Pancreas (tissue), 10 donors: ENCODE results near the gene PMM1. TPM values are rescaled to one million over a fixed set of nuclear protein-coding genes. Genes with fewer than 3 reads are reported as not detected.

Experiments
- ATAC-seq, 4 donors: fragments of 200-7000 bp; cut with Tn5 transposase; one replicate each; pipeline versions ENCODE4 v1.8.0 to v1.9.1; 2020; ENCODE audit warnings: mild to moderate bottlenecking in 4 of 4, moderate library complexity in 4 of 4
- DNase-seq, 6 donors: peaks; one replicate each; pipeline ENCODE4 v3.0.0-alpha.2; 2020
- FAIRE-seq: peaks from 2 replicates; lab custom pipeline; 2012; peaks lifted over from hg19 to GRCh38; lab: Jason Lieb, UNC
- H3K27ac ChIP-seq, 4 donors: fragments of 200-600 bp; sonication (generic); 1 replicate in 3 of 4; 2 replicates in 1 of 4; pipeline versions ENCODE4 v1.5.0 to v1.8.0; 2020
- H3K27me3 ChIP-seq, 4 donors: fragments of 200-600 bp; one replicate each; pipeline ENCODE4 v1.8.0; 2021
- H3K36me3 ChIP-seq, 3 donors: fragments of 200-600 bp; sonication (generic) in 1 of 3; one replicate each; pipeline versions ENCODE4 v1.5.0 to v1.8.0; 2020 to 2021
- H3K4me1 ChIP-seq, 3 donors: fragments of 200-600 bp; one replicate each; pipeline ENCODE4 v1.8.0; 2021
- H3K4me3 ChIP-seq, 4 donors: fragments of 200-600 bp; sonication (generic) in 2 of 4; one replicate each; pipeline versions ENCODE4 v1.5.0 to v1.8.0; 2020 to 2021
- H3K9me3 ChIP-seq, 4 donors: fragments of 200-600 bp; one replicate each; pipeline ENCODE4 v1.8.0; 2021
- WGBS, 2 donors: extraction: QIAGEN DNeasy Blood & Tissue Kit; methylation state at CpG; one replicate each; pipeline ENCODE4 v1.1.7; 2013; 5-methylcytosine and 5-hydroxymethylcytosine counted together
- intact Hi-C, 3 donors: fragments of 100-400 bp; cut with DNase I; formaldehyde crosslinking; loops; one replicate each; pipeline versions ENCODE4 v1.11.1 to v1.14.2; 2022
- polyA plus RNA-seq, 2 donors: library from polyadenylated mRNA; stranded (reverse); fragments of 200-250 nt; gene quantifications; one replicate each; pipeline ENCODE4 v1.2.3, GENCODE V29; 2013
- total RNA-seq, 6 donors: library from RNA; stranded (reverse); fragmentation: NEBNext Ultra II Directional in 4 of 6; extraction: Animal tissue kit (Norgen Biotek cat#: 25700) in 4 of 6; gene quantifications; one replicate each; pipeline versions ENCODE4 v1.2.1 to v1.2.4, GENCODE V29; 2021 to 2023
- TF ChIP-seq, protein P1 (sequence below), 4 donors: fragments of 200-600 bp; sonication (generic) in 3 of 4; IDR thresholded peaks; one replicate each; pipeline versions ENCODE4 v1.5.0 to v1.8.0; 2021; ENCODE audit warnings: antibody characterized with exemption in 4 of 4
- donor health status: healthy with polysubstance abuse.
- donor health status: DM: no; HTN: no; CAD: no; lungs with moderate emphysema.
- donor health status: DM: no; HTN: no; CAD: no.
- donor health status: control.
- donor health status: control.
- donor health status: Bipolar disorder and iron deficiency.
- donor health status: DM: yes; HTN: yes; CAD: no.
- donor health status: DM: no; HTN: no; CAD: no.
- donor health status: DM: no; HTN: no; CAD: no.
- donor health status: DM: yes; HTN: yes; CAD: no.

Gene PMM1
- total and polyA plus RNA-seq, 8 donors, result 10.3 to 69.2 (median 23.0) TPM

DNA sequence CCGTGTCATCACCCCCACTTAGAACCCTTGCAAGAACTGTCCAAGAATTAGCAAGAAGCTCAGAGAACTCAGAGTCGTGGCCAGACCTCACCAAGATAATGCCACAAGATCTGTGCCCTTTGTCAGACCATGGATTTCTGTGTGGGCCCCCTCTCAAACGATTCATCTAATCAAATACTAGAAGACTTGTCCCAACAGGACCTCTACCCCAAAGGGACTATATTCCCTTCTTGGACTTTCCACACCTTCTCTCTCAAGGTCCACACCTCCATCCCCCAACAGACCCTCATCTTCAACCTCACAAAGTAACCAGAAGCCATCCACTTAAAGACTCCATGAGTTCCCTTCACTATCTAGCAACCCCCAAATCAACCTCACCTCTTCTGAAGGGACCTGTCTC lies 48.2 kb downstream of the PMM1 start:
- Histone ChIP-seq H3K36me3 (no peaks in the 10 kb centered on the region), H3K4me1 (peaks cover 12 to 16% (median 15%) of the 10 kb centered on the region in 3 donors), H3K27me3 (no peaks in the 10 kb centered on the region), H3K4me3 (no peak overlapping the region), H3K9me3 (no peaks in the 10 kb centered on the region), H3K27ac (no peak overlapping the region)
- intact Hi-C loops, result loop anchor here in 1 of 3 donors (10.0 kb wide), 1 partner anchor 63 kb away; no protein-coding TSS in a partner anchor
- WGBS, 2 donors, result 34 to 35% methylated on average over 3 of the region's 3 CpGs
- FAIRE-seq, result no peak
- ATAC-seq, result no peak
- TF ChIP-seq, protein P1, sequence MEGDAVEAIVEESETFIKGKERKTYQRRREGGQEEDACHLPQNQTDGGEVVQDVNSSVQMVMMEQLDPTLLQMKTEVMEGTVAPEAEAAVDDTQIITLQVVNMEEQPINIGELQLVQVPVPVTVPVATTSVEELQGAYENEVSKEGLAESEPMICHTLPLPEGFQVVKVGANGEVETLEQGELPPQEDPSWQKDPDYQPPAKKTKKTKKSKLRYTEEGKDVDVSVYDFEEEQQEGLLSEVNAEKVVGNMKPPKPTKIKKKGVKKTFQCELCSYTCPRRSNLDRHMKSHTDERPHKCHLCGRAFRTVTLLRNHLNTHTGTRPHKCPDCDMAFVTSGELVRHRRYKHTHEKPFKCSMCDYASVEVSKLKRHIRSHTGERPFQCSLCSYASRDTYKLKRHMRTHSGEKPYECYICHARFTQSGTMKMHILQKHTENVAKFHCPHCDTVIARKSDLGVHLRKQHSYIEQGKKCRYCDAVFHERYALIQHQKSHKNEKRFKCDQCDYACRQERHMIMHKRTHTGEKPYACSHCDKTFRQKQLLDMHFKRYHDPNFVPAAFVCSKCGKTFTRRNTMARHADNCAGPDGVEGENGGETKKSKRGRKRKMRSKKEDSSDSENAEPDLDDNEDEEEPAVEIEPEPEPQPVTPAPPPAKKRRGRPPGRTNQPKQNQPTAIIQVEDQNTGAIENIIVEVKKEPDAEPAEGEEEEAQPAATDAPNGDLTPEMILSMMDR (IDR thresholded peaks at IDR 0.05), result no peak
- DNase-seq, result no peak

DNA sequence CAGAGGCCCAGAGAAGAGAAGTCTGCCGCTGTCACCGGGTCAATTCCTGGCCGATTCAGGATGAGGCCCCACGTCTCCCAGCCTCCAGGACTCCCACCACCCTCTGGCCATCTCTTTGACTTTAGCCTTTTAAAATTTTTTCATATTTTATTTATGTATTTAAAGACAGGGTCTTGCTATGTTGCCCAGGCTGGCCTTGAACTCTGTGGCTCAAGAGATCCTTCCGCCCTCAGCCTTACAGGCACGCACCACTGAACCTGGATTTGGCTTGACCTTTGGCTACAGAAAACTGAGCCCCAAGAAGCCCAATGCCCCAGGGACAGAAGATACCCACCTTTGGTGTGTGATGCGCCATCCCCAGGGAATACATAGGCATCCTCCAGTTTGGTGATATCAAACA lies 49.3 kb downstream of the PMM1 start:
- H3K27me3 ChIP-seq, result no peaks in the 10 kb centered on the region
- TF ChIP-seq, protein P1 (IDR thresholded peaks at IDR 0.05), result no peak
- H3K27ac ChIP-seq, result no peak overlapping the region
- H3K36me3 ChIP-seq, result no peaks in the 10 kb centered on the region
- WGBS, 2 donors, result 91 to 93% methylated on average over 7 of the region's 7 CpGs
- no peak overlapping the region for H3K4me3 ChIP-seq
- FAIRE-seq (no peak), ATAC-seq (no peak), DNase-seq (no peak)
- intact Hi-C loops, result loop anchor here in 1 of 3 donors (10.0 kb wide), 1 partner anchor 64 kb away; no protein-coding TSS in a partner anchor
- peaks cover 12 to 16% (median 15%) of the 10 kb centered on the region in 3 donors for H3K4me1 ChIP-seq
- H3K9me3 ChIP-seq, result no peaks in the 10 kb centered on the region

DNA sequence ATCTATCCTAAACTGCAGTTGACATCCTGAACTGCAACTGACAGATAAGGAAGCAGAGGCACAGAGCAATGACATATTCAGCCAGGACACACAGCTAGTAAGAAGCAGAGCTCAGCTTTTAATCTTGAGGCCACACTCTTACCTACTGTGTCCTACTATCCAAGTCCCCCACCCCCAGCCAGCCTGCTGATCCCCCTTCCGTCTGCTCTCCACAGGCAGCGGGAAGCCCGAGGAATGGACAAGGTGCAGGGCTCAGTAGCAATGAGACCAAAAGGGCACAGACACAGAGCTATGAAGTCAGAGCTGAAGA lies 49.7 kb downstream of the PMM1 start:
- H3K27ac ChIP-seq, result no peak overlapping the region
- intact Hi-C loops, result loop anchor here in 1 of 3 donors (10.0 kb wide), 1 partner anchor 65 kb away; no protein-coding TSS in a partner anchor
- no peaks in the 10 kb centered on the region for H3K9me3 ChIP-seq
- 87 to 92% methylated on average over 3 of the region's 3 CpGs for WGBS, 2 donors
- peaks cover 12 to 16% (median 14%) of the 10 kb centered on the region in 3 donors for H3K4me1 ChIP-seq
- TF ChIP-seq, protein P1 (IDR thresholded peaks at IDR 0.05), result no peak
- DNase-seq (no peak), ATAC-seq (no peak), FAIRE-seq (no peak)
- no peaks in the 10 kb centered on the region for H3K27me3 ChIP-seq
- no peaks in the 10 kb centered on the region for H3K36me3 ChIP-seq
- no peak overlapping the region for H3K4me3 ChIP-seq

DNA sequence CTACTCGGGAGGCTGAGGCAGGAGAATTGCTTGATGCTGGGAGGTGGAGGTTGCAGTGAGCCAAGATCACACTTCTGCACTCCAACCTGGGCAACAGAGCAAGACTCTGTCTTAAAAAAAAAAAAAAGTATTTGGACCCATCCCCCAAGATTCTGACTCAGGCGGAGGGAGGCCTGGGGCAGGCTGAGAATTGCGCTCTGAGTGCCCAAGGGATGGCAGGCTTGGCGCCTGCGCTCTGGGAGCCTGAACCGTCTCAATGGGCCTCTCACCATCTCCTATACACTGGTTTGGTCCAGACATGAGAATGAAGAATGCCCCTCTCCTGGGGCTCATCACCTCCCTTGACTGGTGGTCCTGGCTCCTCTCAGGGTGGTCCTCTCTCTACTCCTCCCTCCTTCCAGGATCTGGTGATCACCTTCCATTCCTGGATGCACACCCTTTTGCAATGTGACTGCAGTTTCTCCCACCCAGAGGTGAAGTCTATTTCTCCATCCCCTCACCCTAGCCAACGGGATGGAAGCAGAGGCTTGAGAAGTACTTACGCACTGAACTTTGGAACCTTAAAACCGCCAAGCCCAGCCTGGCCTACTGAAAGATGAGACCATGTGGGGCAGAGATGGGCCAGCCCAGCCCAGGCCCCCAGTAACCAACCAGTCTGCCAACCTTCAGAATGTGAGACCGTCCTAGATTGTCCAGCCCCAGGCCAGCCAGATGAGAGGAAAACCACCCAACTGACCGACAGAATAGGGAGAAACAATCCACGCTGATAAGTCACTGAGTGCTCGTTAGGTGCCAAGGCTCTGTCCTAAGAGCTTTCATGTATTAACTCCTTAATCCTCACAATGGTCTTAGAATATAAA lies 50.3 kb downstream of the PMM1 start:
- no peak for FAIRE-seq
- intact Hi-C loops, result loop anchor here in 2 of 3 donors (5.0 to 10.0 kb wide), 2 partner anchors 58 to 65 kb away; no protein-coding TSS in a partner anchor

More for the DNA sequence above, 50.3 kb downstream of the PMM1 start:
- no peaks in the 10 kb centered on the region for H3K36me3 ChIP-seq
- DNase-seq (peak in 1 of 6 donors; percentile 18), ATAC-seq (no peak)
- WGBS, 2 donors, result 62 to 66% methylated on average over 13 of the region's 13 CpGs
- H3K4me1 ChIP-seq, result peaks cover 10 to 13% (median 12%) of the 10 kb centered on the region in 3 donors
- no peaks in the 10 kb centered on the region for H3K27me3 ChIP-seq
- no peak overlapping the region for H3K27ac ChIP-seq
- no peak overlapping the region for H3K4me3 ChIP-seq
- TF ChIP-seq, protein P1 (IDR thresholded peaks at IDR 0.05), result no peak
- H3K9me3 ChIP-seq, result no peaks in the 10 kb centered on the region
